HG02610 (cell line): Measurements from ENCODE around the gene KCNQ1.
A peak's percentile ranks its signal among the peaks of the same experiment; 100 is the strongest.

ENCODE experiments used
- ATAC-seq: cut with Tn5 transposase; IDR thresholded peaks from one replicate; pipeline ENCODE4 v1.9.1; 2021; ENCODE audit warnings: mild to moderate bottlenecking, moderate library complexity; ENCODE audit not compliant: unreplicated experiment

Gene KCNQ1

GRCh38 chr11:2885017-2885677, 440.3 kb downstream of the KCNQ1 start:
- ATAC-seq = no peak

GRCh38 chr11:2885678-2886081, 440.9 kb downstream of the KCNQ1 start, which contains the start of gene CDKN1C:
Gene CDKN1C, minus strand, starts transcription at chr11:2885775. Its CDS starts 319 bp downstream, at chr11:2885456.
- ATAC-seq = peak; percentile 74

- no peak for ATAC-seq
Measured at GRCh38 chr11:2886191-2886894, 441.5 kb downstream of the KCNQ1 start.

- no peak for ATAC-seq
Measured at GRCh38 chr11:2886936-2887335, 442.1 kb downstream of the KCNQ1 start.

- ATAC-seq = no peak
Measured at GRCh38 chr11:2887515-2888195, 442.8 kb downstream of the KCNQ1 start.

GRCh38 chr11:2888266-2888968, 443.6 kb downstream of the KCNQ1 start:
- peak; percentile 37 for ATAC-seq

GRCh38 chr11:2889362-2890273, 444.8 kb downstream of the KCNQ1 start:
- no peak for ATAC-seq

- no peak for ATAC-seq
Measured at GRCh38 chr11:2890466-2891294, 445.9 kb downstream of the KCNQ1 start.

GRCh38 chr11:2891326-2892214, 446.8 kb downstream of the KCNQ1 start:
- no peak for ATAC-seq

GRCh38 chr11:2892215-2892966, 447.6 kb downstream of the KCNQ1 start:
- no peak for ATAC-seq

GRCh38 chr11:2892967-2893528, 448.2 kb downstream of the KCNQ1 start:
- ATAC-seq = no peak

- no peak for ATAC-seq
Measured at GRCh38 chr11:2893935-2894334, 449.1 kb downstream of the KCNQ1 start.

- ATAC-seq = no peak
Measured at GRCh38 chr11:2896047-2896446, 451.2 kb downstream of the KCNQ1 start.

- no peak for ATAC-seq
Measured at GRCh38 chr11:2897048-2897447, 452.2 kb downstream of the KCNQ1 start.

- ATAC-seq = no peak
Measured at GRCh38 chr11:2898366-2899079, 453.7 kb downstream of the KCNQ1 start.
